ENCODE measurements around the gene CAPN3. TPM values are rescaled to one million over a fixed set of nuclear protein-coding genes. Genes with fewer than 3 reads are reported as not detected.

CAPN3 gene
- total RNA-seq, 1 donor from 2014 or later = 23.8 TPM

DNA sequence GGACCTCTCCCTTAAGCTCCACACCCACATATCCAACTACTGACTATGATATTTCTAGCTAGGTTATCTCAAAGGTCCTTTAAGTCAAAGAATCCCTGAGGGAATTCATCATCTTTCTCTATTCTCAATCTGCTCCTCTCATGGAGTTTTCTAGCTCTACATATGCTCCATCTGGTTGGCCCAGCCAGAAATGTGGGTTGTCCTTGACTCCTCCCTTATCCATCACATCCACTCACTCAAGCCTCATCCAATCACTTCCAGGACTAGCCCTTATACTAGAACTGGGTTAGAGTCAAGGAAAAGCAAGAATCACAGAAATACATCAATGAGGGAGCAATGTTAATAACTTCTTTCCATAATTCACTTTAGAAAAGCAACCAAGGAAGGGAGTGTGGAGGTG is 86.2 kb downstream of the CAPN3 start:
- TF ChIP-seq, protein P1, sequence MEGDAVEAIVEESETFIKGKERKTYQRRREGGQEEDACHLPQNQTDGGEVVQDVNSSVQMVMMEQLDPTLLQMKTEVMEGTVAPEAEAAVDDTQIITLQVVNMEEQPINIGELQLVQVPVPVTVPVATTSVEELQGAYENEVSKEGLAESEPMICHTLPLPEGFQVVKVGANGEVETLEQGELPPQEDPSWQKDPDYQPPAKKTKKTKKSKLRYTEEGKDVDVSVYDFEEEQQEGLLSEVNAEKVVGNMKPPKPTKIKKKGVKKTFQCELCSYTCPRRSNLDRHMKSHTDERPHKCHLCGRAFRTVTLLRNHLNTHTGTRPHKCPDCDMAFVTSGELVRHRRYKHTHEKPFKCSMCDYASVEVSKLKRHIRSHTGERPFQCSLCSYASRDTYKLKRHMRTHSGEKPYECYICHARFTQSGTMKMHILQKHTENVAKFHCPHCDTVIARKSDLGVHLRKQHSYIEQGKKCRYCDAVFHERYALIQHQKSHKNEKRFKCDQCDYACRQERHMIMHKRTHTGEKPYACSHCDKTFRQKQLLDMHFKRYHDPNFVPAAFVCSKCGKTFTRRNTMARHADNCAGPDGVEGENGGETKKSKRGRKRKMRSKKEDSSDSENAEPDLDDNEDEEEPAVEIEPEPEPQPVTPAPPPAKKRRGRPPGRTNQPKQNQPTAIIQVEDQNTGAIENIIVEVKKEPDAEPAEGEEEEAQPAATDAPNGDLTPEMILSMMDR (IDR thresholded peaks at IDR 0.05) = no peak
- Mint-ChIP-seq H3K36me3 (ENCODE audit: low read depth) (peaks cover 75% of the 10 kb centered on the region), H3K27me3 (no peaks in the 10 kb centered on the region), H3K4me1 (no peaks in the 10 kb centered on the region), H3K4me3 (no peak overlapping the region), H3K27ac (no peak overlapping the region), H3K9me3 (no peaks in the 10 kb centered on the region)
- ATAC-seq (ENCODE audit: low read depth) (no peak), DNase-seq (no peak)
- intact Hi-C loops (cut with micrococcal nuclease) = no loop called here
- ChIA-PET CTCF (no interaction called here), POLR2A (no interaction called here)

DNA sequence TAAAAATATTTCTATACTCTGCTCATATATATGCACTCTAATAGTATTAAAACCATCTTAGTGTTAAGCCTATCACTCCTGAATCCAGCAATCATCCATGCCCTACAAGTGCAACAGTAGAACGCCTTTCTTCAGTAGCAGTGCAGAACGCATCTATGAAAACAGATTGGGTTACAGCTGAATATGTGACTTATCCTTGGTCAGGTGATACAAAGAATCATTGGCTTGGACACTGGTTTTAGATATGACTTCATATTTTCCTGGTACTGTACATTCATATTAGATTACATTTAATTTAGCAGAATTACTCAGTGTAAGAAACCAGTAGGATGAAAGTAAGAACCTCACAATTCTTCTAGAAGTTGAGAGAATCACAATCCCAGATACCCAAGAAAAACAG is 88.3 kb downstream of the CAPN3 start:
- no peaks in the 10 kb centered on the region for H3K4me1 Mint-ChIP-seq
- no peaks in the 10 kb centered on the region for H3K9me3 Mint-ChIP-seq
- TF ChIP-seq, protein P1 (IDR thresholded peaks at IDR 0.05) = no peak
- no peak overlapping the region for H3K27ac Mint-ChIP-seq
- H3K36me3 Mint-ChIP-seq (ENCODE audit: low read depth) = peaks cover 80% of the 10 kb centered on the region
- no peak for ATAC-seq (ENCODE audit: low read depth)
- intact Hi-C loops (cut with micrococcal nuclease) = no loop called here
- no peak overlapping the region for H3K4me3 Mint-ChIP-seq
- no peaks in the 10 kb centered on the region for H3K27me3 Mint-ChIP-seq
- DNase-seq = no peak
- ChIA-PET POLR2A (no interaction called here), CTCF (no interaction called here)

DNA sequence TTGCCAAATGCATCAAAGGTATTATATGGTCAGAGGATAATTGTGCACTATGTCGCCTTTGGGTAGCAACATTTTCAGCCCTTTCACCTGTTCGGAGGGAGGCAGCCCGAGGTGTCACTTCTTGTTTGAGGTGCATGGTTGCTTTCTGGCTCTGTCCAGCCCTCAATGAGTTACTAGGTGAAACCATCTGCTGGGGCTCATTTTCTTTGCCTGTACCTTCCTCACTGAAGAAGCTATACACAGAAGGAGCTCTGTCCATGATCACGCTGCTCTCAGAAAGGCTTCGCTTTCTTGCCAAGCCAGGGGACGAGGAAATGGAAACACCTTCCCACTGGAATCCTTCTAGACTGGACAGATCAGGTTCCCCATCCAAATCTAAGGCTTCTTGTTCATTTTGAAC is 89.0 kb downstream of the CAPN3 start:
- Mint-ChIP-seq H3K9me3 (no peaks in the 10 kb centered on the region), H3K27me3 (no peaks in the 10 kb centered on the region), H3K36me3 (ENCODE audit: low read depth) (peaks cover 77% of the 10 kb centered on the region), H3K4me1 (no peaks in the 10 kb centered on the region), H3K27ac (no peak overlapping the region), H3K4me3 (no peak overlapping the region)
- TF ChIP-seq, protein P1 (IDR thresholded peaks at IDR 0.05) = no peak
- CTCF ChIA-PET = no interaction called here
- no peak for DNase-seq
- POLR2A ChIA-PET = no interaction called here
- intact Hi-C loops (cut with micrococcal nuclease) = no loop called here
- ATAC-seq (ENCODE audit: low read depth) = no peak

DNA sequence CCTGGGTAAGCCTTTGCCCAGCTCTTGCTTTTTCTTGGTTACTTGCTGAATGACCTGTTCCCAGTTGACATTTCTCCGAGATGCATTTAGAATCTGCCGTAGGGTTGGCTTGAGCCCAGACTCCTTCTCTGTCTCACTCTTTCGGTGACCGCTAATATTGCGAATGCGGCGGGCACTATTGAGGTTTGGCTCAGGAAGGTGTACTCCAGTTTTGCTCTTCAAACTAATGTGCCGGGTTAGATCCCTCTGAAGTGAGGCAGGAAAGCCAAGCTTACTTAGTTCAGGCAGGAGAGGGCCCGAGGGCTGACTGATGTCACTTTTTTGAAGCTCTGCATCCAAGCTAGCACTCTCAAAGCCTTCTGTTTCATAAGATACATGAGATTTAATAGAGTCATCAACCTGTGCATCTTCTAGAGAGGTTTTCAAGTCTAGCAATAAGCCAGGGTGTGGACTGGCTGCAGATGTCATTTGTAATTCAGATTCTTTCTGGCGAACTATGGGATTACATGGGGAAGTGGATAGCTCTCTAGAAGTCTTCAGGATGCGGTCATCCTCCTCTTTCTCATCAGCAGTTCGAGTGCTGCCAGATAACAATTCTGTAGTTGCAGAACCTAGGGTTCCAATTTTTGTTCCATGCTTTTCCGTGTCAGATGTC is 90.6 kb downstream of the CAPN3 start:
- DNase-seq (no peak), ATAC-seq (ENCODE audit: low read depth) (no peak)
- H3K4me1 Mint-ChIP-seq = no peaks in the 10 kb centered on the region
- no peak overlapping the region for H3K27ac Mint-ChIP-seq
- intact Hi-C loops (cut with micrococcal nuclease) = no loop called here
- POLR2A ChIA-PET = no interaction called here
- CTCF ChIA-PET = no interaction called here
- H3K27me3 Mint-ChIP-seq = no peaks in the 10 kb centered on the region
- peaks cover 70% of the 10 kb centered on the region for H3K36me3 Mint-ChIP-seq (ENCODE audit: low read depth)
- H3K9me3 Mint-ChIP-seq = no peaks in the 10 kb centered on the region
- H3K4me3 Mint-ChIP-seq = no peak overlapping the region
- TF ChIP-seq, protein P1 (IDR thresholded peaks at IDR 0.05) = no peak

DNA sequence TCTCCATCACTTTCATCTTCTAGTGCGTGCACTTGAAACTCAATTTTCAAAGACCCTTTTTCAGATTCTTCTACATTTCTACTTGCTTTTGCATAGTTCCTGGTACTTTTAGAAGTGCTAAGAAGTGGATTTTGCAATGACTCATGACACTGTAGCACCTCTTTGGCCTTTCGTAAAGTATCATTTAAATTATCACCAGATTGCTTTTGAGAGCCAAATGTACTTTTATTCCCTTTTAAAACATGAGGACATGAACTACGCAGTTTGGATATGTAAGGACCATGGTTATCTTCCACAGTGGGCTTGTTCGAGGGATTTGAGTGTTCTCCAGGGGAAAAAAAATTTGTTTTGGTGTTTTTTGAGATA is 91.1 kb downstream of the CAPN3 start:
- no peak overlapping the region for H3K27ac Mint-ChIP-seq
- peaks cover 65% of the 10 kb centered on the region for H3K36me3 Mint-ChIP-seq (ENCODE audit: low read depth)
- POLR2A ChIA-PET = no interaction called here
- no peaks in the 10 kb centered on the region for H3K27me3 Mint-ChIP-seq
- H3K4me1 Mint-ChIP-seq = no peaks in the 10 kb centered on the region
- DNase-seq (no peak), ATAC-seq (ENCODE audit: low read depth) (no peak)
- CTCF ChIA-PET = no interaction called here
- no peak overlapping the region for H3K4me3 Mint-ChIP-seq
- intact Hi-C loops (cut with micrococcal nuclease) = no loop called here
- H3K9me3 Mint-ChIP-seq = no peaks in the 10 kb centered on the region
- TF ChIP-seq, protein P1 (IDR thresholded peaks at IDR 0.05) = no peak

All from activated B cell treated with CpG ODN at 0.5 μM for 24 hours (primary cell).